Stimulated activated CD4-positive, alpha-beta T cell treated with anti-CD3 and anti-CD28 coated beads, Interleukin-1b, Interleukin-23, amount 100 ng/mL, for 1 hour (primary cell): ENCODE results near the gene ZNF479.
"Not testable (repeated sequence)": the region's sequence is repeated elsewhere in the genome, so short reads cannot be mapped to it uniquely, and the experiment has no call there.

Experiments used
- DNase-seq, 2 donors: peaks; one replicate each; pipeline ENCODE4 v3.0.0-alpha.2; 2020; ENCODE audit warnings: low read depth in 2 of 2

The ZNF479 gene

GRCh38 chr7:57132336-57132735, at the start of gene ZNF479:
Gene ZNF479, minus strand, starts transcription at chr7:57132436. Its CDS starts 112 bp downstream, at chr7:57132324.
- DNase-seq: not testable (repeated sequence)

- DNase-seq: no peak
Observed at GRCh38 chr7:57182031-57182430, 49.8 kb upstream of the ZNF479 start.

- no peak for DNase-seq
Observed at GRCh38 chr7:57181281-57181680, 49.0 kb upstream of the ZNF479 start.

- DNase-seq: no peak
Observed at GRCh38 chr7:57179776-57180415, 47.7 kb upstream of the ZNF479 start.

GRCh38 chr7:57178768-57179139, 46.5 kb upstream of the ZNF479 start:
- no peak for DNase-seq

GRCh38 chr7:57177856-57178767, 45.9 kb upstream of the ZNF479 start:
- DNase-seq: no peak

- DNase-seq: no peak
Observed at GRCh38 chr7:57176928-57177635, 44.8 kb upstream of the ZNF479 start.

GRCh38 chr7:57165285-57165899, 33.2 kb upstream of the ZNF479 start:
- no peak for DNase-seq

GRCh38 chr7:57120123-57120784, 12.0 kb downstream of the ZNF479 start:
- DNase-seq: not testable (repeated sequence)
